ENCODE data around the gene TMEM126B.

- no peak for TF ChIP-seq CTCF (IDR thresholded peaks at IDR 0.05)
- TF ChIP-seq POLR2A (IDR thresholded peaks at IDR 0.05) = no peak
These were observed 45.0 kb downstream of the TMEM126B start for GRCh38 chr11:85673393-85673792.
